Measurements from ENCODE around the gene PRDM4. TPM values are rescaled to one million over a fixed set of nuclear protein-coding genes. Genes with fewer than 3 reads are reported as not detected.

PRDM4 gene
- total and polyA plus RNA-seq, 2 donors (not counting 1 experiment from before 2014, with no cell fraction given) = 22.5 to 23.9 TPM

DNA sequence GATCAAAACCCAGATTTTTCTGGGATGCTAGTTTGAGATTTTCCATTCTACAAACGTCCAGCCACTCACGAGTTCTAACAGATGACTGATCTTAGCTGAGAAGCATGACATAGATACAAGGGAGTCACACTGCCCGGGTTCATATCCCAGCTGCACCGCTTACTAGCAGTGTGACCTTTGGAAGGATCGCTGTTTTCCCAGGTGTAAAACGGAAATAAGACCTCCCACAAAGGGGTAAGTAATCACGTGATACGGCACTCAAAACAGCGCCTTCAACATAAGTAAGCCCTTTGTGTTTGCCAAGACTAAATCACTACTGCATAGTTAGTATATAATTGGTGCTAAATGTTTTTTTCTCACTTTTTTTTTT lies 76.0 kb downstream of the PRDM4 start:
- H3K27me3 ChIP-seq (ENCODE audit: control insufficient read depth, insufficient read depth, low read length) = no peaks in the 10 kb centered on the region
- H4K20me1 ChIP-seq (ENCODE audit: control insufficient read depth, extremely low read depth, insufficient read depth, low read length) = no peaks in the 10 kb centered on the region
- TF ChIP-seq, protein P1, sequence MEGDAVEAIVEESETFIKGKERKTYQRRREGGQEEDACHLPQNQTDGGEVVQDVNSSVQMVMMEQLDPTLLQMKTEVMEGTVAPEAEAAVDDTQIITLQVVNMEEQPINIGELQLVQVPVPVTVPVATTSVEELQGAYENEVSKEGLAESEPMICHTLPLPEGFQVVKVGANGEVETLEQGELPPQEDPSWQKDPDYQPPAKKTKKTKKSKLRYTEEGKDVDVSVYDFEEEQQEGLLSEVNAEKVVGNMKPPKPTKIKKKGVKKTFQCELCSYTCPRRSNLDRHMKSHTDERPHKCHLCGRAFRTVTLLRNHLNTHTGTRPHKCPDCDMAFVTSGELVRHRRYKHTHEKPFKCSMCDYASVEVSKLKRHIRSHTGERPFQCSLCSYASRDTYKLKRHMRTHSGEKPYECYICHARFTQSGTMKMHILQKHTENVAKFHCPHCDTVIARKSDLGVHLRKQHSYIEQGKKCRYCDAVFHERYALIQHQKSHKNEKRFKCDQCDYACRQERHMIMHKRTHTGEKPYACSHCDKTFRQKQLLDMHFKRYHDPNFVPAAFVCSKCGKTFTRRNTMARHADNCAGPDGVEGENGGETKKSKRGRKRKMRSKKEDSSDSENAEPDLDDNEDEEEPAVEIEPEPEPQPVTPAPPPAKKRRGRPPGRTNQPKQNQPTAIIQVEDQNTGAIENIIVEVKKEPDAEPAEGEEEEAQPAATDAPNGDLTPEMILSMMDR (conservative IDR thresholded peaks at IDR 0.05 in 1 of 2, IDR thresholded peaks at IDR 0.05 in 1 of 2; ENCODE audit: low read depth in 1 of 2, low read length in 2 of 2) = no peak
- no peak for TF ChIP-seq EZH2 (IDR thresholded peaks at IDR 0.05; ENCODE audit: low read length, missing control alignments)
- H3K4me2 ChIP-seq (ENCODE audit: extremely low read depth, insufficient read depth, low read length) = peak overlapping the region; percentile 94
- peaks cover 4% of the 10 kb centered on the region for H3K36me3 ChIP-seq (ENCODE audit: control insufficient read depth, insufficient read depth, low read length)
- H2AFZ ChIP-seq (ENCODE audit: low read length) = peak overlapping the region; percentile 96
- H3K9me3 ChIP-seq (ENCODE audit: control insufficient read depth, insufficient read depth, low read depth, low read length) = no peaks in the 10 kb centered on the region
- H3K9ac ChIP-seq (ENCODE audit: insufficient read depth, low read length) = peak overlapping the region; percentile 97
- peak overlapping the region; percentile 93 to 100 (median 97) for H3K4me3 ChIP-seq (replicated peaks in 1 of 4; ENCODE audit: control extremely low read depth in 1 of 4, insufficient read depth in 1 of 4, low read depth in 3 of 4, low read length in 4 of 4)
- H3K79me2 ChIP-seq (ENCODE audit: control insufficient read depth, insufficient read depth, low read length) = peaks cover 27% of the 10 kb centered on the region
- DNase-seq (ENCODE audit: low read depth in 2 of 2) = peak; percentile 26 to 29
- peak overlapping the region; percentile 95 for H3K27ac ChIP-seq (ENCODE audit: insufficient read depth, low read length)
- peaks cover 6% of the 10 kb centered on the region for H3K4me1 ChIP-seq (ENCODE audit: control insufficient read depth, extremely low read depth, insufficient read depth, low read length)

DNA sequence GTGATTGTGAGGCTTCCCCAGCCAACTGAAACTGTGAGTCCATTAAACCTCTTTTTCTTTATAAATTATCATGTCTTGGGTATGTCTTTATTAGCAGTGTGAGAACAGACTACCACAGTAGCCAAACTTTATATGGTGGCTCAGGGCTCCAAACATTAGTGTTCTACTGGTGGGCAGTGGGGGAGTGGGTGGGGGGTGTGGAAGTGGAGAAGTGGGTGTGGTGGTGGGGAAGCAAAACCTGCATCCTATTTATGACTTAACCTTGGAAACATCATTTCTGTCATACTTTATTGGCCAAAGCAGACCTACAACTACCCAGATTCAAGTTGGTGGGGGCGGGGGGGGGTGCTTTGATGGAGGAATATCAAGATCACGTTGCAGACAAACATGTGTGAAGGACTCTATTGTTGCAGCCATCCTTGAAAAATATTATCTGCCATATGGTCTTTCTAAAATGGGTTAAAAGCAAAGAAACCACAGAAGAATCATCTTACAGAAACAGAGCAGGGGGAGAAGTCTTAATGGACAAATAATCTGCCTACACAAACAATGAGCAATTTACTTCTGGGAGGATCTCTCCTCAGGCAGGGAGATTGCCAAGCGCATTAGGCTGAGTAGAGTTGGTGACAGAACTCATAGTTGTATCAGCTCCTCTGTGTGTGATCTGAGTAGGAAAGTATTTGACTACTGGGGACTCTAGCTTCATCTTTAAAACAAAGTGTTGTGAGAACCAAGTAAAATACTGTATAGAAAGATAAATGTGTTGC lies 76.7 kb downstream of the PRDM4 start:
- Histone ChIP-seq H3K79me2 (ENCODE audit: control insufficient read depth, insufficient read depth, low read length) (peaks cover 27% of the 10 kb centered on the region), H3K4me1 (ENCODE audit: control insufficient read depth, extremely low read depth, insufficient read depth, low read length) (peaks cover 6% of the 10 kb centered on the region), H3K4me2 (ENCODE audit: extremely low read depth, insufficient read depth, low read length) (peak overlapping the region; percentile 94), H3K27me3 (ENCODE audit: control insufficient read depth, insufficient read depth, low read length) (no peaks in the 10 kb centered on the region), H4K20me1 (ENCODE audit: control insufficient read depth, extremely low read depth, insufficient read depth, low read length) (no peaks in the 10 kb centered on the region), H3K27ac (ENCODE audit: insufficient read depth, low read length) (no peak overlapping the region), H3K36me3 (ENCODE audit: control insufficient read depth, insufficient read depth, low read length) (peaks cover 4% of the 10 kb centered on the region), H3K4me3 (replicated peaks in 1 of 4; ENCODE audit: control extremely low read depth in 1 of 4, insufficient read depth in 1 of 4, low read depth in 3 of 4, low read length in 4 of 4) (peak overlapping the region in 2 of 4 experiments; percentile 95 to 99), H2AFZ (ENCODE audit: low read length) (peak overlapping the region; percentile 96), H3K9me3 (ENCODE audit: control insufficient read depth, insufficient read depth, low read depth, low read length) (no peaks in the 10 kb centered on the region), H3K9ac (ENCODE audit: insufficient read depth, low read length) (no peak overlapping the region)
- no peak for TF ChIP-seq EZH2 (IDR thresholded peaks at IDR 0.05; ENCODE audit: low read length, missing control alignments)
- TF ChIP-seq, protein P1 (conservative IDR thresholded peaks at IDR 0.05 in 1 of 2, IDR thresholded peaks at IDR 0.05 in 1 of 2; ENCODE audit: low read depth in 1 of 2, low read length in 2 of 2) = no peak
- peak; percentile 3 to 54 for DNase-seq (ENCODE audit: low read depth in 2 of 2)

Other genes with a start within 250 kb of the PRDM4 start
- 42.3 and 51.1 TPM in 2 replicates for gene PWP1, start 75.3 kb downstream of the PRDM4 start, total RNA-seq
- gene PWP1, start 75.3 kb downstream of the PRDM4 start, polyA plus RNA-seq = 218 and 237 TPM in 2 replicates
- gene ASCL4, start 13.6 kb upstream of the PRDM4 start, total RNA-seq = not detected in 2 replicates
- not detected in 2 replicates for gene ASCL4, start 13.6 kb upstream of the PRDM4 start, polyA plus RNA-seq

Measured in fibroblast of lung (primary cell).